ENCODE data around the gene SRGN. TPM values are rescaled to one million over a fixed set of nuclear protein-coding genes. Genes with fewer than 3 reads are reported as not detected.

Gene SRGN
- total RNA-seq, 1 experiment from 2014 or later: not detected

DNA sequence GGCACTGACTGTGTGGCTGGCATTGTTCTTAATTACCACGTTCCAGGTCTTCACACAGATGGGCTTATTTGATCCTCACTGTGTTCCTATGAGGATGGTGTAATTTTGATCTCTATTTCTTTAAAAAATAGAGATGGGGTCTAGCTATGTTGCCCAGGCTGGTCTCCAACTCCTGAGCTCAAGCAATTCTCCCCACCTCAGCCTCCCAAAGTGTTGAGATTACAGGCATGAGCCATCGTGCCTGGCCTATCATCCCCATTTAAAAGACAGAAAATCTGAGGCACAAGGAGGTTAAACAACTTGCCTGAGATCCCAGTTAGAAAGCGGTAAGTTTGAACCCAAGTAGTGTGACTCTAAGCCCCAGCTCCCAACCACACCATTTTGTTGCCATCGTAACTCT, 17.0 kb upstream of the SRGN start:
- BruUV-seq (replicated peaks): no TSS peak
- no peak overlapping the region for H3K4me3 ChIP-seq (ENCODE audit: low read depth, low read length)
- TF ChIP-seq, protein P1, sequence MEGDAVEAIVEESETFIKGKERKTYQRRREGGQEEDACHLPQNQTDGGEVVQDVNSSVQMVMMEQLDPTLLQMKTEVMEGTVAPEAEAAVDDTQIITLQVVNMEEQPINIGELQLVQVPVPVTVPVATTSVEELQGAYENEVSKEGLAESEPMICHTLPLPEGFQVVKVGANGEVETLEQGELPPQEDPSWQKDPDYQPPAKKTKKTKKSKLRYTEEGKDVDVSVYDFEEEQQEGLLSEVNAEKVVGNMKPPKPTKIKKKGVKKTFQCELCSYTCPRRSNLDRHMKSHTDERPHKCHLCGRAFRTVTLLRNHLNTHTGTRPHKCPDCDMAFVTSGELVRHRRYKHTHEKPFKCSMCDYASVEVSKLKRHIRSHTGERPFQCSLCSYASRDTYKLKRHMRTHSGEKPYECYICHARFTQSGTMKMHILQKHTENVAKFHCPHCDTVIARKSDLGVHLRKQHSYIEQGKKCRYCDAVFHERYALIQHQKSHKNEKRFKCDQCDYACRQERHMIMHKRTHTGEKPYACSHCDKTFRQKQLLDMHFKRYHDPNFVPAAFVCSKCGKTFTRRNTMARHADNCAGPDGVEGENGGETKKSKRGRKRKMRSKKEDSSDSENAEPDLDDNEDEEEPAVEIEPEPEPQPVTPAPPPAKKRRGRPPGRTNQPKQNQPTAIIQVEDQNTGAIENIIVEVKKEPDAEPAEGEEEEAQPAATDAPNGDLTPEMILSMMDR (IDR thresholded peaks at IDR 0.05; ENCODE audit: insufficient read depth in 1 of 2, low read depth in 1 of 2, low read length in 1 of 2, severe bottlenecking in 1 of 2, unreplicated experiment in 1 of 2): no peak
- ChIA-PET POLR2A (no interaction called here), CTCF (no interaction called here)
- Mint-ChIP-seq H3K27me3 (ENCODE audit: insufficient read depth, unreplicated experiment) (peaks cover 4% of the 10 kb centered on the region), H3K4me1 (ENCODE audit: low read depth, unreplicated experiment) (no peaks in the 10 kb centered on the region), H3K36me3 (ENCODE audit: insufficient read depth, unreplicated experiment) (no peaks in the 10 kb centered on the region), H3K27ac (ENCODE audit: unreplicated experiment) (no peak overlapping the region), H3K9me3 (ENCODE audit: unreplicated experiment) (no peaks in the 10 kb centered on the region), H3K4me3 (ENCODE audit: unreplicated experiment) (no peak overlapping the region)
- DNase-seq: no peak
- no peaks in the 10 kb centered on the region for H3K36me3 ChIP-seq (ENCODE audit: control insufficient read depth, insufficient read depth, low read length)
- H3K4me1 ChIP-seq: no peaks in the 10 kb centered on the region
- H3K9me3 ChIP-seq: no peaks in the 10 kb centered on the region
- intact Hi-C loops (cut with micrococcal nuclease; ENCODE audit: unreplicated experiment): no loop called here
- no peaks in the 10 kb centered on the region for H3K27me3 ChIP-seq (replicated peaks; ENCODE audit: control insufficient read depth, insufficient read depth, low read length)

DNA sequence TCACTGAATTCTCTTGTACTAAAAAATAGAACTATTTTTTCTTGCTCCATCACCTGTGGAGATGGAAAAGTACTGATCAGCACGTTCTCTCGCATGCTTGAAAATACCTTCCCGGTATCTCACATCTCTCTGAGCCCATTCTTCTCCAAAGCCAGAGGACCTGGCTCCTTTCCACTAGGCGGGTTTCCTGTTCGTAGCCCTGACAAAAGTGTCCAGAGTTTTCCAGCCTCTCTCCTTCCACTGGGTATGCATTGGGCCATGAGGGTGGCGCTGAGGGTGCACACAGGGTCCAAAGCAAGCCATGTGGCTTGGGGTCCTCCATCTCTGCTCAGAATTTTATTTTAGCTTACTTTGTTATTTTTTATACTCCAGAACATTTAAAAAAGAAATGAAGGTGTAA, 16.3 kb upstream of the SRGN start:
- no peaks in the 10 kb centered on the region for H3K4me1 Mint-ChIP-seq (ENCODE audit: low read depth, unreplicated experiment)
- no peaks in the 10 kb centered on the region for H3K9me3 ChIP-seq
- H3K4me3 Mint-ChIP-seq (ENCODE audit: unreplicated experiment): no peak overlapping the region
- no peaks in the 10 kb centered on the region for H3K27me3 ChIP-seq (replicated peaks; ENCODE audit: control insufficient read depth, insufficient read depth, low read length)
- no peaks in the 10 kb centered on the region for H3K9me3 Mint-ChIP-seq (ENCODE audit: unreplicated experiment)
- no TSS peak for BruUV-seq (replicated peaks)
- DNase-seq: no peak
- H3K36me3 Mint-ChIP-seq (ENCODE audit: insufficient read depth, unreplicated experiment): no peaks in the 10 kb centered on the region
- H3K27ac Mint-ChIP-seq (ENCODE audit: unreplicated experiment): no peak overlapping the region
- H3K4me3 ChIP-seq (ENCODE audit: low read depth, low read length): no peak overlapping the region
- CTCF ChIA-PET: no interaction called here
- intact Hi-C loops (cut with micrococcal nuclease; ENCODE audit: unreplicated experiment): no loop called here
- no peaks in the 10 kb centered on the region for H3K36me3 ChIP-seq (ENCODE audit: control insufficient read depth, insufficient read depth, low read length)
- TF ChIP-seq, protein P1 (IDR thresholded peaks at IDR 0.05; ENCODE audit: insufficient read depth in 1 of 2, low read depth in 1 of 2, low read length in 1 of 2, severe bottlenecking in 1 of 2, unreplicated experiment in 1 of 2): no peak
- H3K4me1 ChIP-seq: no peaks in the 10 kb centered on the region
- POLR2A ChIA-PET: no interaction called here
- peaks cover 4% of the 10 kb centered on the region for H3K27me3 Mint-ChIP-seq (ENCODE audit: insufficient read depth, unreplicated experiment)

DNA sequence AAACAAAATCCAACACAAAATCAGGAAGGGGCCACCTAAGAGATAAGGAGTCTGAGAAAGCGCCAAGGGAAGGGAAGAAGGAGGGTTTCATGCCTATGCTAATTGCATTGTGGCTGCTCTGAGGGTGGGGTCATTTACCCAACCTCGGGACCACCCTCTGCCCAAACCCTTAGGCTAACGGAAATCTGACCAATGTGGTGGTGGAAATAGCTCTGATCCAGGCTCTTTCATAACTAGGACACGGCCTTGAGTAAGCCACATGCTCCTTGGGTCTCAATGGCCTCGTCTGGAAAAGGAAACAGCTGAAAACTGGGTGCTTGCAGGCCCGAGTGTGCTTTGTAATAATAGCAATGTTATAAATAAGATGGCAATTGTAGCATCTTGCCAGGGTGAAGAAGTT, 14.9 kb upstream of the SRGN start:
- Histone ChIP-seq H3K4me3 (ENCODE audit: low read depth, low read length) (no peak overlapping the region), H3K4me1 (no peaks in the 10 kb centered on the region), H3K36me3 (ENCODE audit: control insufficient read depth, insufficient read depth, low read length) (no peaks in the 10 kb centered on the region), H3K9me3 (no peaks in the 10 kb centered on the region), H3K27me3 (replicated peaks; ENCODE audit: control insufficient read depth, insufficient read depth, low read length) (no peaks in the 10 kb centered on the region; the same call in 1 of the 2 replicates)
- Mint-ChIP-seq H3K4me3 (ENCODE audit: unreplicated experiment) (no peak overlapping the region), H3K27me3 (ENCODE audit: insufficient read depth, unreplicated experiment) (peaks cover 4% of the 10 kb centered on the region), H3K27ac (ENCODE audit: unreplicated experiment) (no peak overlapping the region), H3K9me3 (ENCODE audit: unreplicated experiment) (no peaks in the 10 kb centered on the region), H3K36me3 (ENCODE audit: insufficient read depth, unreplicated experiment) (no peaks in the 10 kb centered on the region), H3K4me1 (ENCODE audit: low read depth, unreplicated experiment) (no peaks in the 10 kb centered on the region)
- intact Hi-C loops (cut with micrococcal nuclease; ENCODE audit: unreplicated experiment): no loop called here
- no peak for DNase-seq
- BruUV-seq (replicated peaks): no TSS peak
- POLR2A ChIA-PET: interaction anchor here (0.6 kb wide), 1 partner anchor 38 kb away, joined by 3 read pairs; no protein-coding TSS in a partner anchor
- CTCF ChIA-PET: no interaction called here
- TF ChIP-seq, protein P1 (IDR thresholded peaks at IDR 0.05; ENCODE audit: insufficient read depth in 1 of 2, low read depth in 1 of 2, low read length in 1 of 2, severe bottlenecking in 1 of 2, unreplicated experiment in 1 of 2): no peak

Data from Caco-2 (cell line).